Measurements from ENCODE around the gene GAN.
A peak's percentile ranks its signal among the peaks of the same experiment; 100 is the strongest.

DNA sequence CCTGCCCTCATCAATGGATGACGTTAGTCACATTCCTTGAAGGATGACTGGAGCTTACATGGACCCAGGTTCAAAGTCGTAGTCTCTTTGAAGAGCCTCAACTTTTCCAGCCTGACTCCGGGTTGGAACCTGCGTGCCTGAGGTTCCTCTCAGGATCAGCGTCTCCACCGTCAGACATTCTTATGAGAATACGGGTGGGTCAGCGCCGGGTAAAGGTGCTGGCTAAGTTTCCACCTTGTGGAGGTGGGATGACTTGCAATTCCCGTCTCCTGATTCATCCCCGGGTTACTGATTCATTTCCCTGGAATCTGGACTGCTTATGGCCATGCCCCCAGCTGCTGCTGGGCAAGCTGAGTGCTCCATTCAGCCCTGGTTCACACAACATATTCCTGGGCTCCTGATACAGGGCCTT, 90.9 kb downstream of the GAN start:
- TF ChIP-seq FEZF1 (tag by site-specific recombination; IDR thresholded peaks at IDR 0.05) (no peak), ZNF274 (IDR thresholded peaks at IDR 0.05; ENCODE audit: low read length) (no peak), ZNF274 (tag by site-specific recombination; IDR thresholded peaks at IDR 0.05; ENCODE audit: borderline replicate concordance) (no peak), ZNF292 (tag by site-specific recombination; IDR thresholded peaks at IDR 0.05; ENCODE audit: borderline replicate concordance, low read depth) (no peak), ZBTB21 (tag by site-specific recombination; IDR thresholded peaks at IDR 0.05) (no peak), KLF16 (tag by site-specific recombination; IDR thresholded peaks at IDR 0.05) (no peak), ZNF302 (tag by site-specific recombination; IDR thresholded peaks at IDR 0.05; ENCODE audit: low read depth) (no peak), GLIS1 (tag by site-specific recombination; IDR thresholded peaks at IDR 0.05) (peak; percentile 41; the same call in 1 of the 2 replicates), ZNF747 (tag by site-specific recombination; IDR thresholded peaks at IDR 0.05) (no peak), MEIS1 (CRISPR knock-in tag; IDR thresholded peaks at IDR 0.05; ENCODE audit: borderline replicate concordance) (no peak), ZNF416 (tag by site-specific recombination; IDR thresholded peaks at IDR 0.05) (no peak), ZNF776 (tag by site-specific recombination; IDR thresholded peaks at IDR 0.05; ENCODE audit: borderline replicate concordance) (no peak)
- TF ChIP-seq, protein P1, sequence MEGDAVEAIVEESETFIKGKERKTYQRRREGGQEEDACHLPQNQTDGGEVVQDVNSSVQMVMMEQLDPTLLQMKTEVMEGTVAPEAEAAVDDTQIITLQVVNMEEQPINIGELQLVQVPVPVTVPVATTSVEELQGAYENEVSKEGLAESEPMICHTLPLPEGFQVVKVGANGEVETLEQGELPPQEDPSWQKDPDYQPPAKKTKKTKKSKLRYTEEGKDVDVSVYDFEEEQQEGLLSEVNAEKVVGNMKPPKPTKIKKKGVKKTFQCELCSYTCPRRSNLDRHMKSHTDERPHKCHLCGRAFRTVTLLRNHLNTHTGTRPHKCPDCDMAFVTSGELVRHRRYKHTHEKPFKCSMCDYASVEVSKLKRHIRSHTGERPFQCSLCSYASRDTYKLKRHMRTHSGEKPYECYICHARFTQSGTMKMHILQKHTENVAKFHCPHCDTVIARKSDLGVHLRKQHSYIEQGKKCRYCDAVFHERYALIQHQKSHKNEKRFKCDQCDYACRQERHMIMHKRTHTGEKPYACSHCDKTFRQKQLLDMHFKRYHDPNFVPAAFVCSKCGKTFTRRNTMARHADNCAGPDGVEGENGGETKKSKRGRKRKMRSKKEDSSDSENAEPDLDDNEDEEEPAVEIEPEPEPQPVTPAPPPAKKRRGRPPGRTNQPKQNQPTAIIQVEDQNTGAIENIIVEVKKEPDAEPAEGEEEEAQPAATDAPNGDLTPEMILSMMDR (tag by site-specific recombination; IDR thresholded peaks at IDR 0.05): no peak
- TF ChIP-seq, protein P2, sequence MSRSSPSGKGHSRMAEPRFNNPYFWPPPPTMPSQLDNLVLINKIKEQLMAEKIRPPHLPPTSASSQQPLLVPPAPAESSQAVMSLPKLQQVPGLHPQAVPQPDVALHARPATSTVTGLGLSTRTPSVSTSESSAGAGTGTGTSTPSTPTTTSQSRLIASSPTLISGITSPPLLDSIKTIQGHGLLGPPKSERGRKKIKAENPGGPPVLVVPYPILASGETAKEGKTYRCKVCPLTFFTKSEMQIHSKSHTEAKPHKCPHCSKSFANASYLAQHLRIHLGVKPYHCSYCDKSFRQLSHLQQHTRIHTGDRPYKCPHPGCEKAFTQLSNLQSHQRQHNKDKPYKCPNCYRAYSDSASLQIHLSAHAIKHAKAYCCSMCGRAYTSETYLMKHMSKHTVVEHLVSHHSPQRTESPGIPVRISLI (tag by site-specific recombination; IDR thresholded peaks at IDR 0.05): no peak
- TF ChIP-seq, protein P3, sequence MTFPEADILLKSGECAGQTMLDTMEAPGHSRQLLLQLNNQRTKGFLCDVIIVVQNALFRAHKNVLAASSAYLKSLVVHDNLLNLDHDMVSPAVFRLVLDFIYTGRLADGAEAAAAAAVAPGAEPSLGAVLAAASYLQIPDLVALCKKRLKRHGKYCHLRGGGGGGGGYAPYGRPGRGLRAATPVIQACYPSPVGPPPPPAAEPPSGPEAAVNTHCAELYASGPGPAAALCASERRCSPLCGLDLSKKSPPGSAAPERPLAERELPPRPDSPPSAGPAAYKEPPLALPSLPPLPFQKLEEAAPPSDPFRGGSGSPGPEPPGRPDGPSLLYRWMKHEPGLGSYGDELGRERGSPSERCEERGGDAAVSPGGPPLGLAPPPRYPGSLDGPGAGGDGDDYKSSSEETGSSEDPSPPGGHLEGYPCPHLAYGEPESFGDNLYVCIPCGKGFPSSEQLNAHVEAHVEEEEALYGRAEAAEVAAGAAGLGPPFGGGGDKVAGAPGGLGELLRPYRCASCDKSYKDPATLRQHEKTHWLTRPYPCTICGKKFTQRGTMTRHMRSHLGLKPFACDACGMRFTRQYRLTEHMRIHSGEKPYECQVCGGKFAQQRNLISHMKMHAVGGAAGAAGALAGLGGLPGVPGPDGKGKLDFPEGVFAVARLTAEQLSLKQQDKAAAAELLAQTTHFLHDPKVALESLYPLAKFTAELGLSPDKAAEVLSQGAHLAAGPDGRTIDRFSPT (tag by site-specific recombination; IDR thresholded peaks at IDR 0.05): no peak
